Natural killer cell (primary cell): ENCODE measurements around the gene EID1. TPM values are rescaled to one million over a fixed set of nuclear protein-coding genes. Genes with fewer than 3 reads are reported as not detected.

Experiments used
- ATAC-seq, 3 donors: fragments of 150-1000 bp in 2 of 3; fragments of 200-7000 bp in 1 of 3; cut with Tn5 transposase; 1 replicate in 1 of 3; 2 replicates in 2 of 3; pipeline ENCODE4 v1.10.0; 2021; ENCODE audit warnings: mild to moderate bottlenecking in 2 of 3, moderate library complexity in 2 of 3
- DNase-seq, 2 donors: peaks; one replicate each; pipeline versions ENCODE4 v3.0.0 to v3.0.0-alpha.2; 2013 to 2021; ENCODE audit warnings: mixed read lengths in 1 of 2
- H3K27ac ChIP-seq: one replicate; pipeline ENCODE4 v1.5.1; 2013; ENCODE audit warnings: mild to moderate bottlenecking, low read length
- H3K27me3 ChIP-seq: one replicate; pipeline ENCODE4 v1.6.1; 2013; ENCODE audit warnings: low read length; ENCODE audit not compliant: control insufficient read depth, insufficient read depth
- H3K36me3 ChIP-seq: one replicate; pipeline ENCODE4 v1.6.1; 2013; ENCODE audit warnings: low read length; ENCODE audit not compliant: control insufficient read depth, insufficient read depth
- H3K4me1 ChIP-seq: one replicate; pipeline ENCODE4 v1.6.1; 2013; ENCODE audit warnings: low read length; ENCODE audit not compliant: control insufficient read depth, insufficient read depth
- H3K4me3 ChIP-seq: one replicate; pipeline ENCODE4 v1.5.1; 2013; ENCODE audit warnings: low read length
- H3K9me3 ChIP-seq: one replicate; pipeline ENCODE4 v1.6.1; 2013; ENCODE audit warnings: low read length; ENCODE audit not compliant: control insufficient read depth, insufficient read depth
- H3K27ac Mint-ChIP-seq, 2 donors: one replicate each; pipeline ENCODE4 v1.8.0; 2022; ENCODE audit warnings: mild to moderate bottlenecking in 2 of 2, mixed read lengths in 2 of 2, moderate library complexity in 1 of 2
- H3K27me3 Mint-ChIP-seq, 2 donors: one replicate each; pipeline ENCODE4 v1.8.0; 2022; ENCODE audit warnings: low read depth in 2 of 2, mixed read lengths in 2 of 2
- H3K36me3 Mint-ChIP-seq: one replicate; pipeline ENCODE4 v1.8.0; 2022; ENCODE audit warnings: mixed read lengths
- H3K4me1 Mint-ChIP-seq, 2 donors: one replicate each; pipeline ENCODE4 v1.8.0; 2022; ENCODE audit warnings: mixed read lengths in 2 of 2
- H3K4me3 Mint-ChIP-seq: one replicate; pipeline ENCODE4 v1.8.0; 2022; ENCODE audit warnings: mild to moderate bottlenecking, moderate library complexity, mixed read lengths
- H3K9me3 Mint-ChIP-seq, 2 donors: one replicate each; pipeline ENCODE4 v1.8.0; 2022; ENCODE audit warnings: mixed read lengths in 2 of 2
- WGBS: methylation state at CpG from one replicate; pipeline ENCODE4 v1.1.7; 2013; ENCODE audit warnings: missing lambda C conversion rate; ENCODE audit not compliant: insufficient coverage; 5-methylcytosine and 5-hydroxymethylcytosine counted together
- intact Hi-C: fragments of 100-400 bp; cut with micrococcal nuclease; formaldehyde crosslinking; loops from one replicate; pipeline ENCODE4 v1.14.2; 2022
- total RNA-seq, 4 donors: library from RNA; stranded (reverse); fragments of 120-200 nt in 1 of 4; gene quantifications; one replicate each; pipeline versions ENCODE4 v1.2.3 to v1.2.4, GENCODE V29; 2013 to 2022
- TF ChIP-seq, protein P1 (sequence below): fragments of 200-600 bp; IDR thresholded peaks from one replicate; pipeline ENCODE4 v1.8.0; 2022; ENCODE audit warnings: antibody characterized with exemption

EID1 gene
- total RNA-seq, 3 donors from 2014 or later (not counting 1 experiment from before 2014, with no cell fraction given), result 63.5 to 70.2 (median 67.3) TPM

DNA sequence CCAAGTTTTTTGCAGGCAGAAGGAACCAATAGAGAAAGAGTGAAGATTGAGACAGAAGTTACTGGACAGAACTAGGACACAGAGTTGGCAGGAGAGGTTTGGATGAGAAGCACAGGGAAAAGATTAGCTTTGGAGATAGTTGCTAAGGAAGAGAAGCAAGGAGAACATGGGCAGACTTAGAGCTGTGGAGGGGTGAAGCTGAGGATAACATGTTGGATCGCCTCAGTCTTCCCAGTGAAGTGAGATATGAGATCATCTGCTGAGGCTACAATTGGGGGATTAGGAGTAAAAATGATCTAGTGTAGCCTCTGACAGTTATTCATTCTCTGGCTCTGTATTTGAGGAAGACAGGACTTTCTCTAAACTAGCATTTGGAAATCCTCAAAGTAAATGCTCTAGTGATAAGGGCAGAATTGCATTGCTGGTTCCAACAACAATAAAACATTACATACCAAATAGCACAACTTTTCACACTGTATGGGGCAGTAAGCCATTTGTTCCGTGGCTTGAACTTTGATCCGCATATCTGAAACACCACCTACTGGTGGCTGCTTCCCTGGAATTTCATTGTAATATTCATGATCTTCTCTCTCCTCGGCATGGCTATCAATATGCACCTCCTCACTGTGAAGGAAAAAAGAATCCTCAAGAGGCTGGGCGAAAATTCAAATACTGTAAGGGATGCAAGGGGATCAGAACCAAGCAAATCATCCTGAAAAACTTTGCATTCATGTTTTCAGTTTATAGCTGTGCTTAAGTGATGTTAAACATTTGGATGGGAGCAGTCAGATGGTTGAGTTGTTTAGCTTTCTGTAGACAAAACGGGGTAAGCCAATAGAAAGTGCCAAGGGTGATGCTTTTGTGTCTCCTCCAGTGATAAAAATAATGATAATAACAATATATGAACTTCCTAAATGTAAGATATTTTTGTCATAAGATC, 22.2 kb upstream of the EID1 start:
- Histone ChIP-seq H3K27ac (no peak overlapping the region), H3K4me3 (no peak overlapping the region), H3K27me3 (no peaks in the 10 kb centered on the region), H3K9me3 (no peaks in the 10 kb centered on the region), H3K4me1 (no peaks in the 10 kb centered on the region), H3K36me3 (no peaks in the 10 kb centered on the region)
- WGBS, result 52% methylated on average over 6 of the region's 6 CpGs
- intact Hi-C loops, result no loop called here
- no peak for DNase-seq
- no peak for ATAC-seq
- Mint-ChIP-seq H3K36me3 (no peaks in the 10 kb centered on the region), H3K4me1 (no peaks in the 10 kb centered on the region), H3K27ac (no peak overlapping the region), H3K9me3 (no peaks in the 10 kb centered on the region), H3K4me3 (no peak overlapping the region), H3K27me3 (peaks cover 13 to 31% of the 10 kb centered on the region in 2 donors)
- TF ChIP-seq, protein P1, sequence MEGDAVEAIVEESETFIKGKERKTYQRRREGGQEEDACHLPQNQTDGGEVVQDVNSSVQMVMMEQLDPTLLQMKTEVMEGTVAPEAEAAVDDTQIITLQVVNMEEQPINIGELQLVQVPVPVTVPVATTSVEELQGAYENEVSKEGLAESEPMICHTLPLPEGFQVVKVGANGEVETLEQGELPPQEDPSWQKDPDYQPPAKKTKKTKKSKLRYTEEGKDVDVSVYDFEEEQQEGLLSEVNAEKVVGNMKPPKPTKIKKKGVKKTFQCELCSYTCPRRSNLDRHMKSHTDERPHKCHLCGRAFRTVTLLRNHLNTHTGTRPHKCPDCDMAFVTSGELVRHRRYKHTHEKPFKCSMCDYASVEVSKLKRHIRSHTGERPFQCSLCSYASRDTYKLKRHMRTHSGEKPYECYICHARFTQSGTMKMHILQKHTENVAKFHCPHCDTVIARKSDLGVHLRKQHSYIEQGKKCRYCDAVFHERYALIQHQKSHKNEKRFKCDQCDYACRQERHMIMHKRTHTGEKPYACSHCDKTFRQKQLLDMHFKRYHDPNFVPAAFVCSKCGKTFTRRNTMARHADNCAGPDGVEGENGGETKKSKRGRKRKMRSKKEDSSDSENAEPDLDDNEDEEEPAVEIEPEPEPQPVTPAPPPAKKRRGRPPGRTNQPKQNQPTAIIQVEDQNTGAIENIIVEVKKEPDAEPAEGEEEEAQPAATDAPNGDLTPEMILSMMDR, result no peak

DNA sequence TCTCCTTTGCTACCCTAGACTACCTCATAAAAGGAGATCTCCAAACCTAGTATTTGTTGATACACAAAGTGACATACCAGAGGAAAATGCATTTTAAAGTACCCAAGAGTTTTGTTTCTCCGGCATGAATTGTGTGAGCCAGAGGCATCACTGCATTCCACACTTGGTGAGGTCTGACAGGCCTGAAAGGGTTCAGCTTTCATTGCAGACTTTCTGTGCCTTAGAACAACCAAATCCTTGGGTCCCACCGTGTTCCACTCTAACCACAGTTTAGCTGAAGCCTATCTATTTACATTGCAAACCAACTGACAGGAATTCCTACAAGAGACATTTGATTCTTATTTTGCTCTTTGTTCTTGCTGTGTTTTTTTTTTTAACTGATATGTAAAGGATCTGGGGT, 21.0 kb upstream of the EID1 start:
- ATAC-seq (no peak), DNase-seq (no peak)
- Histone ChIP-seq H3K36me3 (no peaks in the 10 kb centered on the region), H3K4me1 (no peaks in the 10 kb centered on the region), H3K9me3 (no peaks in the 10 kb centered on the region), H3K27me3 (no peaks in the 10 kb centered on the region), H3K4me3 (no peak overlapping the region), H3K27ac (no peak overlapping the region)
- no peak overlapping the region for H3K4me3 Mint-ChIP-seq
- no peak overlapping the region for H3K27ac Mint-ChIP-seq
- intact Hi-C loops, result no loop called here
- H3K27me3 Mint-ChIP-seq, result peaks cover 10 to 26% of the 10 kb centered on the region in 2 donors
- peaks cover 0 to 3% of the 10 kb centered on the region in 2 donors for H3K4me1 Mint-ChIP-seq
- no peaks in the 10 kb centered on the region for H3K9me3 Mint-ChIP-seq
- no peaks in the 10 kb centered on the region for H3K36me3 Mint-ChIP-seq
- TF ChIP-seq, protein P1, result no peak
- 50% methylated on average over 2 of the region's 2 CpGs for WGBS

DNA sequence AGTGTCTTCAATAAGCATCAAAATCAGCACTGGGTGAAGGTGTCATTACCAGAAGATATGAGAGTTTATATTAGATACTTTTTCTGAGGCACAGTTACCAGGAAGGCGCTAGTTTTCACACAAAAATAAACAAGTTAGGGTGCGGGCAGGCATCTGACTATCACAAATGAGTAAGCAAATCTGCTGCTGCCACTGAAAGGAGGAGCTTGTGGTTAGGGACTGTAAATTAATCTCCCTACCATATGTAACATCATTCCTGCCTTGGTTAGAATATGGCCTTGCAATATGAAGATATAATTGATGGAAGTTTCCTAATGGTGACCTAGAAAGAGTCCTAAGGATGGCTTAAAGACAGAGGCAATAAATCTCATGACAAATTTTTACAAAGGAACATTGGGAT, 19.5 kb upstream of the EID1 start:
- WGBS, result 6% methylated on average over 2 of the region's 2 CpGs
- Mint-ChIP-seq H3K27ac (no peak overlapping the region), H3K9me3 (no peaks in the 10 kb centered on the region), H3K4me1 (peaks cover 0 to 5% of the 10 kb centered on the region in 2 donors), H3K36me3 (no peaks in the 10 kb centered on the region), H3K27me3 (peaks cover 9 to 21% of the 10 kb centered on the region in 2 donors), H3K4me3 (no peak overlapping the region)
- H3K4me3 ChIP-seq, result no peak overlapping the region
- DNase-seq, result no peak
- H3K27me3 ChIP-seq, result no peaks in the 10 kb centered on the region
- no peaks in the 10 kb centered on the region for H3K9me3 ChIP-seq
- no peak overlapping the region for H3K27ac ChIP-seq
- intact Hi-C loops, result no loop called here
- TF ChIP-seq, protein P1, result no peak
- no peaks in the 10 kb centered on the region for H3K36me3 ChIP-seq
- no peak for ATAC-seq
- no peaks in the 10 kb centered on the region for H3K4me1 ChIP-seq
